H1 (cell line): ENCODE results near the gene CA10. TPM values are rescaled to one million over a fixed set of nuclear protein-coding genes. Genes with fewer than 3 reads are reported as not detected.

Source experiments
- CTCF ChIA-PET: fragments of 300-600 bp; sonication (Branson Sonifier 250); formaldehyde crosslinking; loops from one replicate; lab custom pipeline; 2021; ENCODE audit not compliant: partially characterized antibody; lab: Charles Lee
- POLR2A ChIA-PET: fragments of 300-600 bp; sonication (Branson Sonifier 250); formaldehyde crosslinking; loops from one replicate; lab custom pipeline; 2021; ENCODE audit warnings: inconsistent platforms; ENCODE audit not compliant: partially characterized antibody; lab: Charles Lee
- DNase-seq, 2 experiments: peaks; one replicate each; pipeline versions ENCODE4 v3.0.0 to v3.0.0-alpha.2; 2010 to 2022; ENCODE audit warnings: low spot score in 2 of 2, low read depth in 1 of 2, mixed read lengths in 1 of 2
- FAIRE-seq: peaks from 2 replicates; lab custom pipeline; 2011; peaks lifted over from hg19 to GRCh38; lab: Jason Lieb, UNC
- H2AFZ ChIP-seq: 2 replicates; pipeline ENCODE4 v1.8.1; 2012; ENCODE audit warnings: low read length, inconsistent platforms
- H2AK5ac ChIP-seq: 2 replicates; pipeline ENCODE4 v1.6.1; 2013; ENCODE audit warnings: low read depth, low read length
- H2BK120ac ChIP-seq: replicated peaks from 2 replicates; pipeline ENCODE3; 2013; ENCODE audit warnings: low read depth, low read length, inconsistent platforms
- H2BK12ac ChIP-seq: 2 replicates; pipeline ENCODE4 v1.6.1; 2013; ENCODE audit warnings: low read depth, low read length
- H2BK15ac ChIP-seq: 2 replicates; pipeline ENCODE4 v1.6.1; 2013; ENCODE audit warnings: low read length
- H2BK20ac ChIP-seq: 2 replicates; pipeline ENCODE4 v1.6.1; 2013; ENCODE audit warnings: low read length
- H2BK5ac ChIP-seq: 2 replicates; pipeline ENCODE4 v1.6.1; 2013; ENCODE audit warnings: low read depth, low read length
- H3K14ac ChIP-seq: 2 replicates; pipeline ENCODE4 v1.6.1; 2013; ENCODE audit warnings: inconsistent platforms; ENCODE audit not compliant: insufficient read length
- H3K18ac ChIP-seq: 2 replicates; pipeline ENCODE4 v1.6.1; 2013; ENCODE audit warnings: low read length; ENCODE audit errors: extremely low read depth
- H3K23ac ChIP-seq: 2 replicates; pipeline ENCODE4 v1.6.1; 2013; ENCODE audit warnings: inconsistent platforms; ENCODE audit not compliant: insufficient read length
- H3K23me2 ChIP-seq: 2 replicates; pipeline ENCODE4 v1.6.1; 2013; ENCODE audit warnings: low read depth, low read length
- H3K27ac ChIP-seq: 2 replicates; pipeline ENCODE4 v1.6.1; 2011; ENCODE audit warnings: low read depth, low read length, inconsistent platforms
- H3K27me3 ChIP-seq, 4 experiments: replicated peaks in 1 of 4; 1 replicate in 1 of 4; 2 replicates in 3 of 4; pipeline versions ENCODE4 v1.6.1 to v1.8.1; 2011 to 2013; ENCODE audit warnings: low read length in 3 of 4, mild to moderate bottlenecking in 3 of 4, inconsistent platforms in 2 of 4, mixed read lengths in 2 of 4, moderate library complexity in 1 of 4; ENCODE audit not compliant: control insufficient read depth in 3 of 4, insufficient read depth in 3 of 4; ENCODE audit errors: extremely low read depth in 1 of 4
- H3K36me3 ChIP-seq, 4 experiments: 2 replicates each; pipeline versions ENCODE4 v1.6.1 to v1.8.1; 2011 to 2013; ENCODE audit warnings: mild to moderate bottlenecking in 4 of 4, low read length in 3 of 4, moderate library complexity in 2 of 4, control low read depth in 1 of 4, inconsistent platforms in 1 of 4; ENCODE audit not compliant: insufficient read depth in 4 of 4, control insufficient read depth in 2 of 4
- H3K4ac ChIP-seq: replicated peaks from 2 replicates; pipeline ENCODE3; 2013; ENCODE audit warnings: low read length, low read depth, mixed read lengths, inconsistent platforms; ENCODE audit not compliant: insufficient read length
- H3K4me1 ChIP-seq, 4 experiments: replicated peaks in 1 of 4; 1 replicate in 1 of 4; 2 replicates in 3 of 4; pipeline versions ENCODE4 v1.6.1 to v1.8.1; 2011 to 2013; ENCODE audit warnings: low read length in 3 of 4, inconsistent platforms in 2 of 4, mixed read lengths in 1 of 4; ENCODE audit not compliant: insufficient read depth in 4 of 4, control insufficient read depth in 3 of 4
- H3K4me2 ChIP-seq, 2 experiments: 2 replicates each; pipeline versions ENCODE4 v1.6.1 to v1.8.1; 2011 to 2013; ENCODE audit warnings: low read depth in 2 of 2, low read length in 2 of 2, control low read depth in 1 of 2, inconsistent platforms in 1 of 2, mild to moderate bottlenecking in 1 of 2; ENCODE audit not compliant: insufficient read depth in 1 of 2
- H3K4me3 ChIP-seq, 4 experiments: fragments of 200-600, 300-600 bp in 1 of 4; sonication (generic), shearing (Covaris generic), sonication (Bioruptor Twin) in 1 of 4; 2 replicates each; pipeline versions ENCODE4 v1.5.1 to v1.8.1; 2011 to 2016; ENCODE audit warnings: low read length in 4 of 4, low read depth in 3 of 4, control low read depth in 2 of 4, inconsistent platforms in 2 of 4, mild to moderate bottlenecking in 2 of 4, mixed read lengths in 1 of 4, moderate library complexity in 1 of 4; ENCODE audit not compliant: insufficient read depth in 2 of 4; ENCODE audit errors: extremely low read depth in 1 of 4
- H3K56ac ChIP-seq: replicated peaks from 2 replicates; pipeline ENCODE3; 2013; ENCODE audit warnings: low read depth, mild to moderate bottlenecking, mixed read lengths, low read length, inconsistent platforms; ENCODE audit not compliant: insufficient read length
- H3K79me1 ChIP-seq: 2 replicates; pipeline ENCODE4 v1.6.1; 2013; ENCODE audit warnings: low read depth, low read length, control low read depth
- H3K79me2 ChIP-seq, 2 experiments: 2 replicates each; pipeline versions ENCODE4 v1.6.1 to v1.8.1; 2012 to 2013; ENCODE audit warnings: low read length in 2 of 2, mild to moderate bottlenecking in 2 of 2, inconsistent platforms in 1 of 2; ENCODE audit not compliant: insufficient read depth in 2 of 2, control insufficient read depth in 1 of 2
- H3K9ac ChIP-seq, 4 experiments: replicated peaks in 1 of 4; 1 replicate in 1 of 4; 2 replicates in 3 of 4; pipeline versions ENCODE4 v1.6.1 to v1.8.1; 2011 to 2013; ENCODE audit warnings: low read depth in 3 of 4, low read length in 3 of 4, control low read depth in 2 of 4, mild to moderate bottlenecking in 2 of 4, moderate library complexity in 2 of 4, inconsistent platforms in 1 of 4; ENCODE audit errors: extremely low read depth in 1 of 4
- H3K9me3 ChIP-seq, 2 experiments: 2 replicates each; pipeline versions ENCODE4 v1.6.1 to v1.8.1; 2012 to 2013; ENCODE audit warnings: mild to moderate bottlenecking in 2 of 2, moderate library complexity in 2 of 2, control low read depth in 1 of 2, inconsistent platforms in 1 of 2, low read depth in 1 of 2, low read length in 1 of 2, mixed read lengths in 1 of 2; ENCODE audit not compliant: insufficient read depth in 2 of 2
- H4K20me1 ChIP-seq, 2 experiments: replicated peaks in 1 of 2; 2 replicates each; pipeline versions ENCODE3 to v1.8.1; 2011 to 2013; ENCODE audit warnings: inconsistent platforms in 2 of 2, low read length in 2 of 2, mild to moderate bottlenecking in 1 of 2; ENCODE audit not compliant: insufficient read depth in 2 of 2, control insufficient read depth in 1 of 2
- H4K5ac ChIP-seq: 2 replicates; pipeline ENCODE4 v1.6.1; 2013; ENCODE audit warnings: low read length, low read depth, mixed read lengths, inconsistent platforms; ENCODE audit not compliant: insufficient read length
- H4K8ac ChIP-seq: 2 replicates; pipeline ENCODE4 v1.8.0; 2013; ENCODE audit warnings: mild to moderate bottlenecking, moderate library complexity, low read length, inconsistent platforms; ENCODE audit not compliant: insufficient read depth; ENCODE audit errors: extremely low read depth
- H4K91ac ChIP-seq: replicated peaks from 2 replicates; pipeline ENCODE3; 2013; ENCODE audit warnings: low read length, mixed read lengths, inconsistent platforms; ENCODE audit not compliant: insufficient read length
- BACH1 ChIP-seq: IDR thresholded peaks from 2 replicates; pipeline ENCODE4 v1.6.1; 2012; ENCODE audit warnings: low read length, improper control_type of control experiment
- BCL11A ChIP-seq, 2 experiments: IDR thresholded peaks; one replicate each; pipeline ENCODE4 v1.6.1; 2011; ENCODE audit warnings: low read depth in 2 of 2, low read length in 2 of 2, mild to moderate bottlenecking in 2 of 2
- CHD2 ChIP-seq: IDR thresholded peaks from 2 replicates; pipeline ENCODE4 v1.6.1; 2012; ENCODE audit warnings: low read length, improper control_type of control experiment
- CTBP2 ChIP-seq: IDR thresholded peaks from 2 replicates; pipeline ENCODE4 v1.7.0; 2011; ENCODE audit warnings: borderline replicate concordance, mild to moderate bottlenecking, moderate library complexity, mixed read lengths, low read length; ENCODE audit not compliant: insufficient read depth, insufficient read length
- FOSL1 ChIP-seq: IDR thresholded peaks from 2 replicates; pipeline ENCODE4 v1.6.1; 2011; ENCODE audit warnings: mild to moderate bottlenecking, low read depth, low read length, moderate library complexity; ENCODE audit not compliant: insufficient read depth
- NRF1 ChIP-seq: IDR thresholded peaks from 2 replicates; pipeline ENCODE4 v1.6.1; 2011; ENCODE audit warnings: mild to moderate bottlenecking, low read depth, low read length, improper control_type of control experiment
- POU5F1 ChIP-seq: IDR thresholded peaks from 2 replicates; pipeline ENCODE4 v1.6.1; 2011; ENCODE audit warnings: low read depth, mild to moderate bottlenecking, low read length, moderate library complexity
- SIN3A ChIP-seq, 2 experiments: IDR thresholded peaks in 1 of 2; conservative IDR thresholded peaks in 1 of 2; 2 replicates each; pipeline ENCODE4 v1.6.1; 2011 to 2012; ENCODE audit warnings: low read length in 2 of 2, improper control_type of control experiment in 1 of 2, low read depth in 1 of 2, mild to moderate bottlenecking in 1 of 2
- SIRT6 ChIP-seq: IDR thresholded peaks from one replicate; pipeline ENCODE4 v1.7.1; 2012; ENCODE audit warnings: low read length, inconsistent platforms
- SP1 ChIP-seq: IDR thresholded peaks from 2 replicates; pipeline ENCODE4 v1.6.1; 2011; ENCODE audit warnings: low read depth, low read length
- SRF ChIP-seq: IDR thresholded peaks from 2 replicates; pipeline ENCODE4 v1.6.1; 2011; ENCODE audit warnings: mild to moderate bottlenecking, low read depth, low read length, moderate library complexity
- TAF1 ChIP-seq: IDR thresholded peaks from 2 replicates; pipeline ENCODE4 v1.6.1; 2011; ENCODE audit warnings: mild to moderate bottlenecking, low read depth, low read length
- polyA plus RNA-seq, 7 experiments: library from polyadenylated mRNA; depleted of rRNA in 3 of 7; stranded (reverse) in 5 of 7; unstranded in 2 of 7; fragments of >200 nt in 5 of 7; fragments of 200-250 nt in 2 of 7; gene quantifications; 1 replicate in 5 of 7; 2 replicates in 1 of 7; 4 replicates in 1 of 7; pipeline versions ENCODE4 v1.2.1 to v1.2.3, GENCODE V29; 2011 to 2013; ENCODE audit warnings: missing spikeins in 2 of 7, mixed read lengths in 2 of 7
- total RNA-seq: library from RNA; stranded (reverse); fragmentation: NEBNext Ultra II Directional; extraction: Animal tissue kit (Norgen Biotek cat#: 25700); gene quantifications from 2 replicates; pipeline ENCODE4 v1.2.1, GENCODE V29; 2021

The CA10 gene
- total and polyA plus RNA-seq, 2 of the 8 experiments (the other 6 are each of a cell fraction or from before 2014, with no cell fraction given) = 0.60 to 0.63 TPM

DNA sequence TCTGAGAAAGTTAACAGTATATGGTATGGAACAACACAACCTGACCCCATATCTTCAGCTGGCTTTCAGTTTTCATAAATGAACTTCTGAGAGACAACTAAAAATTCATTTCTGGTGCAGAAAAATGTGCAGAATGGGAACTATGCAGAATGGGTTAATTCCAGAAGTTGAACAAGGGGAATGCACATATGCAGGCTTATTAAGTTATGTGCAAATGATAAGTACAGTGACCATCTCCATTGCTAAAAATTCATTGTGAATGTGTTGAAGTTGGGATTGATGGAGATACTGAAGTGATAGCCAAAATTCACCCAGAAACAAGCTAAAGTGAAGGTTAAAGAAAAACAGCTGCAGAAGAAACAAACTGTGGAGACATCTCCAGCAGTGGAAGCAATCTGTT, 315.8 kb downstream of the CA10 start:
- no peak overlapping the region for H2BK120ac ChIP-seq
- H3K18ac ChIP-seq = no peak overlapping the region
- H3K79me1 ChIP-seq = no peaks in the 10 kb centered on the region
- no peak overlapping the region for H3K27ac ChIP-seq
- POLR2A ChIA-PET = no interaction called here
- no peak overlapping the region for H3K4me2 ChIP-seq
- no peak overlapping the region for H3K4me3 ChIP-seq
- FAIRE-seq (no peak), DNase-seq (no peak)
- no peak overlapping the region for H2BK12ac ChIP-seq
- no peak overlapping the region for H3K4ac ChIP-seq
- no peak overlapping the region for H4K91ac ChIP-seq
- H2BK5ac ChIP-seq = no peak overlapping the region
- no peaks in the 10 kb centered on the region for H3K36me3 ChIP-seq
- TF ChIP-seq NRF1 = no peak
- no peak for TF ChIP-seq SRF
- TF ChIP-seq FOSL1 = no peak
- no peak for TF ChIP-seq BCL11A (IDR thresholded peaks at IDR 0.05; ENCODE audit: low read depth in 2 of 2, low read length in 2 of 2)
- no peak for TF ChIP-seq SIRT6
- TF ChIP-seq BACH1 = no peak
- no peak for TF ChIP-seq CHD2
- no peak for TF ChIP-seq CTBP2
- TF ChIP-seq SP1 = no peak
- TF ChIP-seq TAF1 = no peak
- TF ChIP-seq SIN3A (conservative IDR thresholded peaks at IDR 0.05 in 1 of 2, IDR thresholded peaks at IDR 0.05 in 1 of 2; ENCODE audit: low read depth in 1 of 2, low read length in 2 of 2) = no peak
- TF ChIP-seq POU5F1 = no peak
- H3K23ac ChIP-seq = no peak overlapping the region
- no peak overlapping the region for H2BK20ac ChIP-seq
- H3K9me3 ChIP-seq = no peaks in the 10 kb centered on the region
- H3K9ac ChIP-seq = no peak overlapping the region; a peak in 1 of 7 replicates
- no peak overlapping the region for H4K5ac ChIP-seq
- no peak overlapping the region for H3K56ac ChIP-seq
- no peaks in the 10 kb centered on the region for H4K20me1 ChIP-seq
- no peak overlapping the region for H3K14ac ChIP-seq
- no peak overlapping the region for H2BK15ac ChIP-seq
- H3K79me2 ChIP-seq = no peaks in the 10 kb centered on the region
- H4K8ac ChIP-seq = no peak overlapping the region
- H2AFZ ChIP-seq = no peak overlapping the region
- no peaks in the 10 kb centered on the region for H3K4me1 ChIP-seq
- CTCF ChIA-PET = interaction anchor here (0.6 to 1.2 kb wide), 3 partner anchors 53 to 131 kb away, joined by 3 to 4 read pairs (median 3); no protein-coding TSS in a partner anchor
- no peaks in the 10 kb centered on the region for H3K27me3 ChIP-seq
- H3K23me2 ChIP-seq = no peaks in the 10 kb centered on the region
- no peak overlapping the region for H2AK5ac ChIP-seq
